Activated naive CD4-positive, alpha-beta T cell treated with anti-CD3 and anti-CD28 coated beads, Interleukin-2, amount 50 U/mL, for 16 hours (primary cell): ENCODE data around the gene MC2R.
"Not testable (repeated sequence)": the region's sequence is repeated elsewhere in the genome, so short reads cannot be mapped to it uniquely, and the experiment has no call there.

ENCODE experiments used
- DNase-seq: peaks from one replicate; pipeline ENCODE4 v3.0.0-alpha.2; 2020

The MC2R gene

GRCh38 chr18:13890761-13891361 is 24.5 kb downstream of the MC2R start:
- no peak for DNase-seq

GRCh38 chr18:13889671-13890070 is 25.7 kb downstream of the MC2R start:
- DNase-seq = no peak

- no peak for DNase-seq
Observed at GRCh38 chr18:13888191-13888716, 27.1 kb downstream of the MC2R start.

GRCh38 chr18:13885009-13885408 is 30.3 kb downstream of the MC2R start:
- no peak for DNase-seq

GRCh38 chr18:13879937-13880336 is 35.4 kb downstream of the MC2R start:
- no peak for DNase-seq

GRCh38 chr18:13879492-13879891 is 35.8 kb downstream of the MC2R start:
- no peak for DNase-seq

- no peak for DNase-seq
Observed at GRCh38 chr18:13878857-13879256, 36.5 kb downstream of the MC2R start.

GRCh38 chr18:13877157-13877556 is 38.2 kb downstream of the MC2R start:
- no peak for DNase-seq

- no peak for DNase-seq
Observed at GRCh38 chr18:13874558-13874957, 40.8 kb downstream of the MC2R start.

GRCh38 chr18:13872932-13873331 is 42.4 kb downstream of the MC2R start:
- no peak for DNase-seq

- DNase-seq = no peak
Observed at GRCh38 chr18:13872373-13872772, 43.0 kb downstream of the MC2R start.

GRCh38 chr18:13871701-13872100 is 43.6 kb downstream of the MC2R start:
- DNase-seq = no peak

- no peak for DNase-seq
Observed at GRCh38 chr18:13868501-13869271, 46.6 kb downstream of the MC2R start.

GRCh38 chr18:13862898-13863297 is 52.4 kb downstream of the MC2R start:
- DNase-seq = not testable (repeated sequence)

GRCh38 chr18:13849791-13850190 is 65.5 kb downstream of the MC2R start:
- no peak for DNase-seq

GRCh38 chr18:13836559-13836958 is 78.8 kb downstream of the MC2R start:
- DNase-seq = no peak

- DNase-seq = no peak
Observed at GRCh38 chr18:13835202-13835601, 80.1 kb downstream of the MC2R start.

- DNase-seq = no peak
Observed at GRCh38 chr18:13834496-13835015, 80.8 kb downstream of the MC2R start.
